Uterus (tissue), 2 donors: ENCODE results near the gene RAB3B.

ENCODE experiments used
- POLR2A ChIP-seq, 2 donors: fragments of 450-650 bp; IDR thresholded peaks; one replicate each; pipeline ENCODE4 v1.6.1; 2016; ENCODE audit warnings: antibody characterized with exemption in 2 of 2, mild to moderate bottlenecking in 1 of 2, moderate library complexity in 1 of 2
- TF ChIP-seq, protein P1 (sequence below), 4 experiments: fragments of 200-600 bp in 2 of 4; fragments of 450-650 bp in 2 of 4; sonication (generic) in 2 of 4; IDR thresholded peaks; one replicate each; pipeline ENCODE4 v1.5.1; 2016 to 2019; ENCODE audit warnings: antibody characterized with exemption in 4 of 4, mild to moderate bottlenecking in 2 of 4, moderate library complexity in 1 of 4

DNA sequence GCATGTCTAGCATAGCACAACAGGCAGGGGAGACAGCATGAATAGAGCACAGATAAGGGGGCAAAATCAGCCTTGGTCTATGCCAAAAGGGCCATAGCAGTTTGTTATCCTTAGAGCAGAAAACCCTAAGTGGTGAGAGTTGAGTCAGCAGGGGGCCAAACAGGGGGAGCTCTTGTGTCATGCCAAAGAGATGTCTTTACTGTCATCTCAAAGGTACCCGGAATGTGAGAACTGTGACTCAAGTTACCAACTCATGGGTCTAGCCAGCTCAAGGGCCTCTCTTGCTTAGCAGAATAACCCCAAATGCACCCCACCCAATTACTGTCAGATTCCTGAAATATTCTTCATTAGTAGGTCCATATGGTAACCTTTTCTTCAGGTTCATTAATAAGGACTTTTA is 66.0 kb downstream of the RAB3B start:
- TF ChIP-seq, protein P1, sequence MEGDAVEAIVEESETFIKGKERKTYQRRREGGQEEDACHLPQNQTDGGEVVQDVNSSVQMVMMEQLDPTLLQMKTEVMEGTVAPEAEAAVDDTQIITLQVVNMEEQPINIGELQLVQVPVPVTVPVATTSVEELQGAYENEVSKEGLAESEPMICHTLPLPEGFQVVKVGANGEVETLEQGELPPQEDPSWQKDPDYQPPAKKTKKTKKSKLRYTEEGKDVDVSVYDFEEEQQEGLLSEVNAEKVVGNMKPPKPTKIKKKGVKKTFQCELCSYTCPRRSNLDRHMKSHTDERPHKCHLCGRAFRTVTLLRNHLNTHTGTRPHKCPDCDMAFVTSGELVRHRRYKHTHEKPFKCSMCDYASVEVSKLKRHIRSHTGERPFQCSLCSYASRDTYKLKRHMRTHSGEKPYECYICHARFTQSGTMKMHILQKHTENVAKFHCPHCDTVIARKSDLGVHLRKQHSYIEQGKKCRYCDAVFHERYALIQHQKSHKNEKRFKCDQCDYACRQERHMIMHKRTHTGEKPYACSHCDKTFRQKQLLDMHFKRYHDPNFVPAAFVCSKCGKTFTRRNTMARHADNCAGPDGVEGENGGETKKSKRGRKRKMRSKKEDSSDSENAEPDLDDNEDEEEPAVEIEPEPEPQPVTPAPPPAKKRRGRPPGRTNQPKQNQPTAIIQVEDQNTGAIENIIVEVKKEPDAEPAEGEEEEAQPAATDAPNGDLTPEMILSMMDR (IDR thresholded peaks at IDR 0.05), result no peak
- no peak for TF ChIP-seq POLR2A (IDR thresholded peaks at IDR 0.05)
